CD1c-positive myeloid dendritic cell (primary cell): Measurements from ENCODE around the gene AGXT2.
"Not testable (repeated sequence)": the region's sequence is repeated elsewhere in the genome, so short reads cannot be mapped to it uniquely, and the experiment has no call there.

ENCODE experiments used
- DNase-seq: peaks from one replicate; pipeline ENCODE4 v3.0.0-alpha.2; 2016; ENCODE audit errors: extremely low spot score

The AGXT2 gene

DNA sequence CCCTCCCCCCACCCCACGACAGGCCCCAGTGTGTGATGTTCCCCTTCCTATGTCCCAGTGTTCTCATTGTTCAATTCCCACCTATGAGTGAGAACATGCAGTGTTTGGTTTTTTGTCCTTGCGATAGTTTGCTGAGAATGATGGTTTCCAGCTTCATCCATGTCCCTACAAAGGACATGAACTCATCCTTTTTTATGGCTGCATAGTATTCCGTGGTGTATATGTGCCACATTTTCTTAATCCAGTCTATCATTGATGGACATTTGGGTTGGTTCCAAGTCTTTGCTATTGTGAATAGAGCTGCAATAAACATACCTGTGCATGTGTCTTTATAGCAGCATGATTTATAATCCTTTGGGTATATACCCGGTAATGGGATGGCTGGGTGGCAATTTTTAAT, 76.1 kb downstream of the AGXT2 start:
- DNase-seq = not testable (repeated sequence)

DNA sequence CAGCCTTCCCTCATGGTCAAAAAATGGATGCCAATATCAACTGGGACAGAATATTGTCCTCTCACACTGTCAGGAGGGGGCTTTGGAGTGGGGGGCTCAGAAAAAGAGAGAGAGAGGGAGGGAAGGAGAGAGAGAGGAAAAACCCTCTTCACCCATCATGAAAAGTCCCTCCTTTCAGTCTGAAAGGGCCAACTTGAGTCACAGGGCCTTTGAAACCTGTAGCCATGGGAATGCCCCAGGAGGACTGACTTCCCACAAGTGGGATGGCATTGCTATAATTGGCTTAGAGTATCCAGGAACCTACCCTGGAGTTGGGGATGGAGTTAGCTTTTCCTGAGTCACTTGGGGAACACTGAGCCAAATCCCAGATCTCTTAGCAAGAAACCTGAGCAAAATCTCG, 77.2 kb downstream of the AGXT2 start:
- no peak for DNase-seq

DNA sequence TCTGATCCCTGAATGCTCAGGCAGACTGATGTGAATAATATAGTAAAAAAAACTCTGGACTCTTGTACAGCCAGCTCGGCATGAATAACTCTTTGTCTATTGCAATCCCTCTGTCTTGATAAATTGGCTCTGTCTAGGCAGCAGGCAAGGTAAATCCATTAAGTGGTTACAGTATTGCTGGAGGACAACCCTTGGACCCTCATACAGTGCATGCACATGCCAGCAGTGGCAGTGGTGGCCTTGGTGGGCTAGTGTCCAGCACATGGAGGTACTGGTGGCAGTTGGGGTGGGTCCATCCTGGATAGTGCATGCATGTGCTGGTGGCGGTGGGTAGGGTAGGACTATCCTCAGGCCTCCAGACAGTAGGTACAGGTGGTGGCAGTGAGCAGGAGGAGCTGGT, 79.5 kb downstream of the AGXT2 start:
- no peak for DNase-seq

DNA sequence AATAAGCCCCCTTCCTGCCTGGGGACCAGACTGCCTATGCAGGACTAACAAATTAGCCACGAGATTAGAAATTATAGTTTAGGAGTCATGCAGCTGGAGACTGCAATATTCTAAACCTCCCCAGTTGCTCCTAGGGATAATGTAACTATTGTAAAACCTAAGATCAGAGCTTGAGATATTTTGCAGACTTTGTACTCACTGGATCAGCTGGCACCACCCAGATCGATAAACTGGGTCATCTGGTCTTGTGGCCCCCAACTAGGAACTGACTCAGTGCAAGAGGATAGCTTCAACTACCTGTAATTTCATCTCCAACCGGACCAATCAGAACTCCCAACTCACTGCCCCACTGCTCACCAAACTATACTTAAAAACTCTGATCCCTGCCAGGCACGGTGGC, 80.2 kb downstream of the AGXT2 start:
- DNase-seq = no peak

DNA sequence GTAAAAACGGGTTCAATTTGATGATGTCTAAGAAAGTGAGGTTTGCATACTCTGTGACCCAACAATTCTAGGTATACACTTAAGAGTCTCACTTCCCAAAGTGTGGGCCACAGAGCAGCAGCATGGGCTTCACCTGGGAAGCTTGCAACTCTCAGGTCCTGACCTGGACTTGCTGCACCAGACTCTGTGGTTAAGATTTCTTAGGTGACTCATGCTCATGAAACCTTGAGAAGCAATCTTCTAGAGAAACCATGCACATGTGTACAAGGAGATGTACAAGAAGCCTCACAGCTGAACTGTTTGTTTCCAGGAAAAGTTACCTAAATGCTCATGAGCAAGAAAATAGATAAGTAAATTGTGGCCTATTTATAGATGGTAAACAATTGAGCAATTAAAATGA, 88.4 kb downstream of the AGXT2 start:
- DNase-seq = no peak

DNA sequence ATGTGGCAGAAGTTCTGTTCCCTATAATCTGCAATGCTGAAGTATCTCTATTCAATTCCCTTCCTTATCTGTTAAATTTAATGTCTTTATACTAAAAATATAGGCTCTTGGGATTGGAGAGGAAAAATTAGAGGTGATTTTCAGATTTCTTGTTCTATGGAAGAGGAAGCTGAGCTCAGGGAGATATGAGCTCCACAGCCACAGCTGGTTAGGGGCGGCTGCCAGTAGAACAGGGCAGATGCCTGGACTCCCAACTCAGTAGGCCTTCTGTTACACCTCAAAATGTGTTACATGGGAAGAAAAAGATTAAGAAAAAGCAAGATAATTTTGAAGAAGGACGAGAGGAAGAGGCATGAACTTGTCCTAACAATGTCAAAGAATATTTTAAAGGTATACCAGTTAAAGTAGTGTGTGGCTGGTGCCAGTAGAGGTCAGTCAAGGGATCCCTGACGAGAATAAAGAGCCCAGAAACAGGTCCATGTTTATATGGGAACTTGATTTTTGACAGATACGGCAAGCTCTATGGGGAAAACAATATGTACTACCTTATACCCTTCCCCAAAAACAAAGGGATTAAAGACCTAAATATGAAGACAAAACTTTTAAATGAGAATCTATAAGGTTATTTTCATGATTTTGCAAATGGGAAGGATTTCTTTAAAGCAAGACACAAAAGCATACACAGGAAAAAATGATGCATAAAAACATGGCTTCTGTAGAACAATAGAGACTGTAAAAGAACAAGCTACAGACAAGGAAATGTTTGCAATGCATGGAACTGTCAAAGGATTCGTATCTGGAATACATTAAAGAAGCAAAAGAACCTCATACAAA, 89.7 kb downstream of the AGXT2 start:
- DNase-seq = no peak

DNA sequence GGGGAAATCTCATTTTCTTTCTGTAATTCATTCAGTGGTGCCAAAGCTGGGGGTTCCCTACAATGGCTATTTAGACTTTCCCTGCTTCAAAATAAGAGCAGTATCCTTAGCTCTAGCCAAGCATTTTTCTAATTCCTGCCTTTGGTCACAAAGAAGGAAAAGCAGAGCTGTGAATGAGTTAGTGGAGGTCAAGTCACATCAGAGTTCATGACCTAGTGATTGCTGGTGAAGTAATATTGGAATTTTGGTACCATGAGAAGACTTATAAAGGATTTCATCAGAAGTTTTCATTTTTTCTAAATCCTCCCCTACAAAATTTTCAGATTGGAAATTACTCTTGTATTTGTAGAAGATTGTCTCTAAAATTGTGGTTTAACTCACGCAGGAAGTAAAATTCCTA, 90.4 kb downstream of the AGXT2 start:
- DNase-seq = no peak
